ENCODE data around the gene POC1A. TPM values are rescaled to one million over a fixed set of nuclear protein-coding genes. Genes with fewer than 3 reads are reported as not detected.

Gene POC1A
- total and polyA plus RNA-seq, 3 donors from 2014 or later, result 16.7 to 36.1 (median 21.7) TPM

DNA sequence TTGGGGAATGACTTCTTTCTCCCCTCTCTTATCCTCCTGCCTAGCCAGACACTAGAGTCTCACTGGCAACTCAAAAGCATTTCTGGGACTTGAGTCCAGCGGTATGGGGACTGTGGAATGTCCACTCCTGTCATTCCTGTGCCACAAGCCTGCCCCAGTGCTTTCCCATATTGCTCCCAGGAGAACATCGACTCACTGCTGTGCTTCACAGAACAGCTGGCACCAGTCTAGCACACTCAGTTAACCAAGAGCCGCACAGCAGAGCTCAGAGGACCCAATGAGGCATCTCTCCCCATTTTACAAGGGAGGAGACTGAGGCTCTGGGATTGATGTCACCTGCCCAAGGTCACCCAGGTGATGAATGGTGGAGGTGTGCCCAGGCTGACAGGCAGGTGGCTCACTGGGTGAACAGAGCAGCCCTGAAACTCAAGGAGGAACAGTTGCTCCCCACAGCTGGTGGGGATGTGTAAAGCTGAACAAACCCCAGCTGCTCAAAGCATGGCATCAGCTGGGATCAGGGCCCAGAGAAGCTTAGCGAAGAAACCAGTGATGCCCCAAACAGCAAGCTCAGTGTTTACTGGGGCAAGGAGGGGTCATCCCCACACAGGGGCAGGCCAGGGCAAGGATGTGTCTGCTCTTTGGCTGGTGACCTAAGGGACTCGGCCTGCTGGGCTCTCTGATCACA is 62.5 kb downstream of the POC1A start:
- no peak for DNase-seq
- Histone ChIP-seq H3K27ac (peak overlapping the region in 1 of 2 donors; percentile 83), H3K36me3 (ENCODE audit: low read depth, missing control alignments) (no peaks in the 10 kb centered on the region), H3K9me3 (no peaks in the 10 kb centered on the region), H3K4me3 (no peak overlapping the region), H3K4me1 (peaks cover 45% of the 10 kb centered on the region), H3K27me3 (no peaks in the 10 kb centered on the region)
- intact Hi-C loops (cut with DNase I; ENCODE audit: low total_unique reads), result no loop called here
- 57 to 77% methylated on average over 5 of the region's 5 CpGs for WGBS, 2 donors
- TF ChIP-seq POLR2A (IDR thresholded peaks at IDR 0.05), result no peak
- TF ChIP-seq, protein P1, sequence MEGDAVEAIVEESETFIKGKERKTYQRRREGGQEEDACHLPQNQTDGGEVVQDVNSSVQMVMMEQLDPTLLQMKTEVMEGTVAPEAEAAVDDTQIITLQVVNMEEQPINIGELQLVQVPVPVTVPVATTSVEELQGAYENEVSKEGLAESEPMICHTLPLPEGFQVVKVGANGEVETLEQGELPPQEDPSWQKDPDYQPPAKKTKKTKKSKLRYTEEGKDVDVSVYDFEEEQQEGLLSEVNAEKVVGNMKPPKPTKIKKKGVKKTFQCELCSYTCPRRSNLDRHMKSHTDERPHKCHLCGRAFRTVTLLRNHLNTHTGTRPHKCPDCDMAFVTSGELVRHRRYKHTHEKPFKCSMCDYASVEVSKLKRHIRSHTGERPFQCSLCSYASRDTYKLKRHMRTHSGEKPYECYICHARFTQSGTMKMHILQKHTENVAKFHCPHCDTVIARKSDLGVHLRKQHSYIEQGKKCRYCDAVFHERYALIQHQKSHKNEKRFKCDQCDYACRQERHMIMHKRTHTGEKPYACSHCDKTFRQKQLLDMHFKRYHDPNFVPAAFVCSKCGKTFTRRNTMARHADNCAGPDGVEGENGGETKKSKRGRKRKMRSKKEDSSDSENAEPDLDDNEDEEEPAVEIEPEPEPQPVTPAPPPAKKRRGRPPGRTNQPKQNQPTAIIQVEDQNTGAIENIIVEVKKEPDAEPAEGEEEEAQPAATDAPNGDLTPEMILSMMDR (IDR thresholded peaks at IDR 0.05), result no peak

DNA sequence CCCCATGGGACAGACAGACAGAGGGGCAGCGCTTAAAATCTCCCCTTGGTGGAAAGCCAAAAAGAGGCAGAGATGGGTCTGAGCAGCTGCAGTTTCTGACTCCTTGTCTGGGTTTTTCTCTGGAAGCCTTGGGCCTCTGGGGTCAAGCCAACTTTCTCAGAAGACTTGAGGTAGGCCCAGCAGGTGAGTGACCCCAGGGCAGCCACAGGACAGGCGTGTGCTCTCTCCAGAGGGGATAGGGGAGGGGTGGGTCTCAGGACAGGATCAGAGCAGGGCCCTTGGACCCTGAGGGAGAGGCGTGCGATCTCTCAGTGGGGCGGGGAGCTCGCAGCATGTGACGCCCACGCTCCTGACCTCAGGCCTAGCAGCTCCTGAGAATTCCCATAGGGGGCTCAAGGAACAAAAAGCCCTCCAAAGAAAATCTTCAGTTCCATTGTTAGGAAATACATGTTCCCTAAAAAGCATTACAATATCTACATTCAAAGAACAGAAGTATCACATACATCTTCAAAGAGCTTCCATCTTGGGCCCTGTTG is 63.2 kb downstream of the POC1A start:
- no peak for TF ChIP-seq POLR2A (IDR thresholded peaks at IDR 0.05)
- TF ChIP-seq, protein P1 (IDR thresholded peaks at IDR 0.05), result no peak

GRCh38 chr3:52090131-52090932 is 63.9 kb downstream of the POC1A start:
- peaks cover 45% of the 10 kb centered on the region for H3K4me1 ChIP-seq
- H3K27me3 ChIP-seq, result no peaks in the 10 kb centered on the region
- peak overlapping the region; percentile 22 to 83 for H3K27ac ChIP-seq
- 61 to 72% methylated on average over 7 to 12 of the region's 12 CpGs for WGBS, 2 donors
- no peaks in the 10 kb centered on the region for H3K9me3 ChIP-seq
- TF ChIP-seq, protein P1 (IDR thresholded peaks at IDR 0.05), result no peak
- no peak for TF ChIP-seq POLR2A (IDR thresholded peaks at IDR 0.05)
- DNase-seq, result peak; percentile 51
- H3K36me3 ChIP-seq (ENCODE audit: low read depth, missing control alignments), result no peaks in the 10 kb centered on the region
- intact Hi-C loops (cut with DNase I; ENCODE audit: low total_unique reads), result no loop called here
- H3K4me3 ChIP-seq, result no peak overlapping the region

More for the DNA sequence above, 63.2 kb downstream of the POC1A start:
- Histone ChIP-seq H3K9me3 (no peaks in the 10 kb centered on the region), H3K36me3 (ENCODE audit: low read depth, missing control alignments) (no peaks in the 10 kb centered on the region), H3K4me3 (no peak overlapping the region), H3K4me1 (peaks cover 45% of the 10 kb centered on the region), H3K27ac (peak overlapping the region; percentile 22 to 83), H3K27me3 (no peaks in the 10 kb centered on the region)
- intact Hi-C loops (cut with DNase I; ENCODE audit: low total_unique reads), result no loop called here
- DNase-seq, result peak; percentile 40
- WGBS, 2 donors, result 73% methylated on average over 8 of the region's 8 CpGs; no CpG with 5 or more reads in 1 of the 2 donors

DNA sequence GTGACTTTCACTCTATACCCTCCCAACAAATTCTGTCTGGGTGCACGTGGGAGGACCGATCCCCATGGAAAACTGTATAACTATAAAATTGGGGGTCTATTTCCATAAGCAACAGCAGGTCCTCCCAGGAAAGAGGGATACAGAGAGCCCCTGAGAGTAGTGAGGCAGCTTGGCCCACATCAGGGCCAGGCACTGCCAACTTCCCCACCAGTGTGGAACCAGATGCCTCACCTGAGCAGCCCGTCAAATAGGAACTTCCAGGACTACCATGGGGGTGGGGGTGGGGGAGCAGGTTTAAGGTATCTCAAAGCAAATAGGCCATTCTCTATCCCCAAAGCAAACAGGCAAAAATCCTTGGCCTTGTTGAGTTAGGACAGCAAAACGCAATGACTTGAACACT is 64.5 kb downstream of the POC1A start:
- 83 to 85% methylated on average over 2 to 4 of the region's 4 CpGs for WGBS, 2 donors
- DNase-seq, result no peak
- Histone ChIP-seq H3K4me1 (peaks cover 45% of the 10 kb centered on the region), H3K27ac (peak overlapping the region; percentile 22 to 83), H3K27me3 (no peaks in the 10 kb centered on the region), H3K4me3 (no peak overlapping the region), H3K9me3 (no peaks in the 10 kb centered on the region), H3K36me3 (ENCODE audit: low read depth, missing control alignments) (no peaks in the 10 kb centered on the region)
- intact Hi-C loops (cut with DNase I; ENCODE audit: low total_unique reads), result no loop called here
- TF ChIP-seq, protein P1 (IDR thresholded peaks at IDR 0.05), result no peak
- TF ChIP-seq POLR2A (IDR thresholded peaks at IDR 0.05), result no peak

Measured in testis (tissue), 3 donors.